Measurements from ENCODE around the gene TMSB10.

GRCh38 chr2:84888401-84889276, 16.8 kb upstream of the TMSB10 start:
- TF ChIP-seq CTCF (CRISPR knock-in tag; IDR thresholded peaks at IDR 0.05) (no peak), NFE2L2 (IDR thresholded peaks at IDR 0.05; ENCODE audit: low read length) (no peak), ZBTB44 (CRISPR knock-in tag; IDR thresholded peaks at IDR 0.05) (no peak), TBX2 (CRISPR knock-in tag; IDR thresholded peaks at IDR 0.05; ENCODE audit: borderline replicate concordance) (no peak), RFX5 (IDR thresholded peaks at IDR 0.05; ENCODE audit: low read depth, low read length) (no peak)

Data from HepG2 (cell line).